ENCODE measurements around the gene NME9. TPM values are rescaled to one million over a fixed set of nuclear protein-coding genes. Genes with fewer than 3 reads are reported as not detected.

Gene NME9
- total RNA-seq, 4 donors from 2014 or later: 0.38 to 7.3 (median 2.0) TPM; not detected in 1

GRCh38 chr3:138265745-138266144 is 63.9 kb downstream of the NME9 start:
- Histone ChIP-seq H3K36me3 (peaks cover 0 to 57% of the 10 kb centered on the region in 2 donors), H3K27ac (no peak overlapping the region), H3K27me3 (no peaks in the 10 kb centered on the region), H3K4me3 (no peak overlapping the region), H3K9me3 (no peaks in the 10 kb centered on the region), H3K4me1 (no peaks in the 10 kb centered on the region)
- TF ChIP-seq CTCF (IDR thresholded peaks at IDR 0.05 in 4 of 5, conservative IDR thresholded peaks at IDR 0.05 in 1 of 5) (no peak), POLR2A (IDR thresholded peaks at IDR 0.05) (no peak)
- ATAC-seq: peak in 1 of 2 donors; percentile 52
- intact Hi-C loops (cut with DNase I; ENCODE audit: low total_unique reads) (no loop called here), in situ Hi-C loops (cut with MboI; ENCODE audit: low sequenced_read_pairs in 4 of 4) (no loop called here)
- no peak for DNase-seq

GRCh38 chr3:138263104-138263503 is 66.5 kb downstream of the NME9 start:
- Histone ChIP-seq H3K27me3 (no peaks in the 10 kb centered on the region), H3K4me3 (no peak overlapping the region), H3K4me1 (peaks cover 0 to 1% of the 10 kb centered on the region in 2 donors), H3K36me3 (peaks cover 0 to 45% of the 10 kb centered on the region in 2 donors), H3K27ac (no peak overlapping the region), H3K9me3 (no peaks in the 10 kb centered on the region)
- DNase-seq (no peak), ATAC-seq (peak; percentile 51 to 66)
- TF ChIP-seq CTCF (IDR thresholded peaks at IDR 0.05 in 4 of 5, conservative IDR thresholded peaks at IDR 0.05 in 1 of 5): peak in 2 of 5 experiments; percentile 24 to 30
- no peak for TF ChIP-seq POLR2A (IDR thresholded peaks at IDR 0.05)
- intact Hi-C loops (cut with DNase I; ENCODE audit: low total_unique reads): loop anchor here (2.0 kb wide), 1 partner anchor 66 kb away; the partner anchor contains the start of gene NME9
- in situ Hi-C loops (cut with MboI; ENCODE audit: low sequenced_read_pairs in 4 of 4): no loop called here

- no peak overlapping the region for H3K4me3 ChIP-seq
- no peaks in the 10 kb centered on the region for H3K9me3 ChIP-seq
- no peak for DNase-seq
- H3K4me1 ChIP-seq: peaks cover 2 to 10% of the 10 kb centered on the region in 2 donors
- H3K36me3 ChIP-seq: peaks cover 0 to 20% of the 10 kb centered on the region in 2 donors
- intact Hi-C loops (cut with DNase I; ENCODE audit: low total_unique reads): no loop called here
- ATAC-seq: no peak
- no peaks in the 10 kb centered on the region for H3K27me3 ChIP-seq
- in situ Hi-C loops (cut with MboI; ENCODE audit: low sequenced_read_pairs in 4 of 4): no loop called here
- TF ChIP-seq POLR2A (IDR thresholded peaks at IDR 0.05) (no peak), CTCF (IDR thresholded peaks at IDR 0.05 in 4 of 5, conservative IDR thresholded peaks at IDR 0.05 in 1 of 5) (no peak)
- no peak overlapping the region for H3K27ac ChIP-seq
Observed at GRCh38 chr3:138260611-138261010, 69.0 kb downstream of the NME9 start.

- peaks cover 2 to 10% of the 10 kb centered on the region in 2 donors for H3K4me1 ChIP-seq
- intact Hi-C loops (cut with DNase I; ENCODE audit: low total_unique reads): no loop called here
- TF ChIP-seq POLR2A (IDR thresholded peaks at IDR 0.05) (no peak), CTCF (IDR thresholded peaks at IDR 0.05 in 4 of 5, conservative IDR thresholded peaks at IDR 0.05 in 1 of 5) (no peak)
- H3K9me3 ChIP-seq: no peaks in the 10 kb centered on the region
- no peaks in the 10 kb centered on the region for H3K27me3 ChIP-seq
- H3K27ac ChIP-seq: no peak overlapping the region
- H3K4me3 ChIP-seq: no peak overlapping the region
- in situ Hi-C loops (cut with MboI; ENCODE audit: low sequenced_read_pairs in 4 of 4): no loop called here
- DNase-seq (no peak), ATAC-seq (no peak)
- peaks cover 0 to 8% of the 10 kb centered on the region in 2 donors for H3K36me3 ChIP-seq
Observed at GRCh38 chr3:138259126-138259525, 70.5 kb downstream of the NME9 start.

GRCh38 chr3:138257986-138258385 is 71.7 kb downstream of the NME9 start:
- TF ChIP-seq CTCF (IDR thresholded peaks at IDR 0.05 in 4 of 5, conservative IDR thresholded peaks at IDR 0.05 in 1 of 5) (no peak), POLR2A (IDR thresholded peaks at IDR 0.05) (no peak)
- no peak for DNase-seq
- no peaks in the 10 kb centered on the region for H3K27me3 ChIP-seq
- intact Hi-C loops (cut with DNase I; ENCODE audit: low total_unique reads): no loop called here
- ATAC-seq: no peak
- no peak overlapping the region for H3K27ac ChIP-seq
- peaks cover 2 to 10% of the 10 kb centered on the region in 2 donors for H3K4me1 ChIP-seq
- peaks cover 0 to 4% of the 10 kb centered on the region in 2 donors for H3K36me3 ChIP-seq
- in situ Hi-C loops (cut with MboI; ENCODE audit: low sequenced_read_pairs in 4 of 4): no loop called here
- H3K4me3 ChIP-seq: no peak overlapping the region
- H3K9me3 ChIP-seq: no peaks in the 10 kb centered on the region
